Measurements from ENCODE around the gene MICAL1.
"Not testable (repeated sequence)": the region's sequence is repeated elsewhere in the genome, so short reads cannot be mapped to it uniquely, and the experiment has no call there.

The MICAL1 gene

GRCh38 chr6:109474995-109475394, 19.4 kb upstream of the MICAL1 start:
- DNase-seq: no peak

- DNase-seq: no peak
Measured at GRCh38 chr6:109473120-109473519, 17.5 kb upstream of the MICAL1 start.

- no peak for DNase-seq
Measured at GRCh38 chr6:109472132-109472995, 16.8 kb upstream of the MICAL1 start.

- DNase-seq: no peak
Measured at GRCh38 chr6:109471105-109471810, 15.7 kb upstream of the MICAL1 start.

GRCh38 chr6:109469591-109470189, 14.1 kb upstream of the MICAL1 start:
- no peak for DNase-seq

GRCh38 chr6:109467696-109468095, 12.1 kb upstream of the MICAL1 start:
- no peak for DNase-seq

GRCh38 chr6:109466212-109466923, 10.8 kb upstream of the MICAL1 start:
- no peak for DNase-seq

GRCh38 chr6:109465772-109466171, 10.2 kb upstream of the MICAL1 start:
- DNase-seq: peak; percentile 75

- DNase-seq: no peak
Measured at GRCh38 chr6:109461733-109462526, 6.4 kb upstream of the MICAL1 start.

- DNase-seq: not testable (repeated sequence)
Measured at GRCh38 chr6:109461205-109461604, 5.6 kb upstream of the MICAL1 start.

- no peak for DNase-seq
Measured at GRCh38 chr6:109460161-109460829, 4.7 kb upstream of the MICAL1 start.

- DNase-seq: peak; percentile 65
Measured at GRCh38 chr6:109458774-109459531, 3.4 kb upstream of the MICAL1 start.

- DNase-seq: no peak
Measured at GRCh38 chr6:109457562-109457996, 2.0 kb upstream of the MICAL1 start.

- no peak for DNase-seq
Measured at GRCh38 chr6:109456710-109457561, 1.4 kb upstream of the MICAL1 start.

GRCh38 chr6:109456111-109456583, 575 bp upstream of the MICAL1 start:
- DNase-seq: no peak

- peak; percentile 41 for DNase-seq
Measured at GRCh38 chr6:109454496-109455436, 806 bp downstream of the MICAL1 start.

- DNase-seq: peak; percentile 83
Measured at GRCh38 chr6:109453594-109454495, 1.7 kb downstream of the MICAL1 start.

All from NCI-H345 (cell line).